PC-3 (cell line): ENCODE results near the gene NFATC1.

ENCODE experiments used
- EZH2 ChIP-seq: fragments of 300-600 bp; sonication (generic); IDR thresholded peaks from one replicate; pipeline ENCODE4 v1.6.1; 2017; ENCODE audit warnings: antibody characterized with exemption, mild to moderate bottlenecking, low read length; ENCODE audit not compliant: unreplicated experiment
- TF ChIP-seq, protein P1 (sequence below): fragments of 300-600 bp; sonication (generic); conservative IDR thresholded peaks from 2 replicates; pipeline ENCODE4 v1.5.1; 2017; ENCODE audit warnings: antibody characterized with exemption, low read depth, mild to moderate bottlenecking, low read length

DNA sequence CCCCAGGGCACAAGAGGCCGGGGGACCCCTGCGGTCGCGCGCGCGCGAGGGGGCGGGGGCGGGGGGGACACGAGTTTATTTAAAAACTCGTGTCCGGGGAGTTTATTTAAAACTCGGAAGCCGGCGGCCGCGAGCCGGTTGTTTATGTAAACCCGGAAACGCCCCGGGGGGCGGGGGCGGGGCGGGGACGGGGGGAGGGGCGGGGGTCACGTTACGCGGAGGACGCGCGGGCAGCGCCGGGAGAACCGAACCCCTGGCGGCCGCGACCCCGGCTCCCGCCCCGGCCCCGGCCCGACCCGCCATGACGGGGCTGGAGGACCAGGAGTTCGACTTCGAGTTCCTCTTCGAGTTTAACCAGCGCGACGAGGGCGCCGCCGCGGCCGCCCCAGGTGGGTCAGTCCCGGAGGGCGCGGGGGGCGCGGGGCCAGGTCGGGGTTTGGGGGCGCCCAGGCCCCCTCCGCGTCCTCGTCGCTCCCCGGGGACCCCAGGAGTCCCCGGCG lies 4.4 kb downstream of the NFATC1 start:
- TF ChIP-seq, protein P1, sequence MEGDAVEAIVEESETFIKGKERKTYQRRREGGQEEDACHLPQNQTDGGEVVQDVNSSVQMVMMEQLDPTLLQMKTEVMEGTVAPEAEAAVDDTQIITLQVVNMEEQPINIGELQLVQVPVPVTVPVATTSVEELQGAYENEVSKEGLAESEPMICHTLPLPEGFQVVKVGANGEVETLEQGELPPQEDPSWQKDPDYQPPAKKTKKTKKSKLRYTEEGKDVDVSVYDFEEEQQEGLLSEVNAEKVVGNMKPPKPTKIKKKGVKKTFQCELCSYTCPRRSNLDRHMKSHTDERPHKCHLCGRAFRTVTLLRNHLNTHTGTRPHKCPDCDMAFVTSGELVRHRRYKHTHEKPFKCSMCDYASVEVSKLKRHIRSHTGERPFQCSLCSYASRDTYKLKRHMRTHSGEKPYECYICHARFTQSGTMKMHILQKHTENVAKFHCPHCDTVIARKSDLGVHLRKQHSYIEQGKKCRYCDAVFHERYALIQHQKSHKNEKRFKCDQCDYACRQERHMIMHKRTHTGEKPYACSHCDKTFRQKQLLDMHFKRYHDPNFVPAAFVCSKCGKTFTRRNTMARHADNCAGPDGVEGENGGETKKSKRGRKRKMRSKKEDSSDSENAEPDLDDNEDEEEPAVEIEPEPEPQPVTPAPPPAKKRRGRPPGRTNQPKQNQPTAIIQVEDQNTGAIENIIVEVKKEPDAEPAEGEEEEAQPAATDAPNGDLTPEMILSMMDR: no peak
- no peak for TF ChIP-seq EZH2
